Measurements from ENCODE around the gene ZNF385B. TPM values are rescaled to one million over a fixed set of nuclear protein-coding genes. Genes with fewer than 3 reads are reported as not detected.

Gene ZNF385B
- total RNA-seq, 6 experiments from 2014 or later: 0.08 to 0.26 (median 0.22) TPM; not detected in 1

DNA sequence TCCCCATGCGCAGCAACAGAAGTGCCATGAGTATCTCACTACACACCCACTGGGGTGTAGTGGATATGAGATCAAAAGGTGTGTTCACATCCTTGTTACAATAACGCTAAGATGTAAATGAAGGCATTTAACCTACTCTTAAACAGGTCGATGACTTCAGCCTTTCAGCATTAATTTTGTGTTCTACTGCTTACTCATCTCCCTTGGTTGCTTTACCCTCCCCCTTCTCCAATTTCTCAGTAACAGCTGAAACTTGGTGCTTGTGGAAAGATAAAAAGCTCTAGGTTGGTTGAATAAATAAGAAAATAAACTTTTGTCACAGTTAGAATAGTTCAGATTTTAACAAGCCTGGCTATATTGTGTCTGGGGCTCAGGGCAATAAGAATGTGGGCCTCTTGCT, 449.3 kb downstream of the ZNF385B start:
- TF ChIP-seq CTCF (IDR thresholded peaks at IDR 0.05): no peak
- peaks cover 12% of the 10 kb centered on the region for H3K4me1 Mint-ChIP-seq (ENCODE audit: low read depth)
- H3K9me3 Mint-ChIP-seq: no peaks in the 10 kb centered on the region
- no peak overlapping the region for H3K4me3 Mint-ChIP-seq
- no peaks in the 10 kb centered on the region for H3K36me3 Mint-ChIP-seq (ENCODE audit: low read depth)
- H3K27ac Mint-ChIP-seq: no peak overlapping the region
- no peak for DNase-seq
- peaks cover 2% of the 10 kb centered on the region; the same call in 1 of the 2 replicates for H3K27me3 Mint-ChIP-seq (ENCODE audit: insufficient read depth)

DNA sequence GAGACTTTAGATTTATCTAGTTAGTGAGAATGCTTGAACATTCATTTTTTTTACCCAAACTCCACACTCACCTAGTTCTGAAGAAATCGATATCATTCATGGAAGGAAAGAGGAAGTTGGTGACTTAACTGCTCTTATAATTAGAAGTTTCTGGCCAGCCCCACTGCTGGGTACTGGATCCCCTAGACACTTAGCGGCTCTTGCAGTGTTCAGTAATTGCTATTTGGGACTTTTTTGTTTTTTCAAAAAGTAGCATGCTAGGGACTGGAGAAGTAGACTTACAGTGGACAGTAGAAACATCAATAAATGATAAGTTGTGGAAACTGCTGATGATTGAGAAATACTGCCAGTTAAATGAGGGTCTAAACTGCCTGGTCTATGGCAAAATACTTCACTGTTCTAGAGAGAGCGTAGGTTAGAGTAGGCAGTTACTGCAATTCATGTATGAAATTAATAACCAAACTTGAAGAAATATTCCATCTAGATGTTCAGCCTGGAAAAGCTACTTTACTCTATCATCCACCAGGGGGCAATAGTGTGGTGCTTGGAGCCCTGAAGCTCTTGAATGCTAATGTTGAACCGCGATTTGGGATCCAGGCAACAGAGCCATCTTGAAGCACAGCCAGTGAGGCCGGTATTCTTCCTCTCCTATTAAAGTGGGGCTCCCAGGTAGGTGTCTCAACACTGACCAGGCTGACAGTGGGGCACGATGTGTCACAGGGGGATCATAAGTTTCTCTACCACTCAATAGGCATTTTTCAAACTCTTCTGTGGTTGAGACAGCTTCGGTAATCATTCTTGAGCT, 450.7 kb downstream of the ZNF385B start:
- no peaks in the 10 kb centered on the region for H3K36me3 Mint-ChIP-seq (ENCODE audit: low read depth)
- H3K27ac Mint-ChIP-seq: no peak overlapping the region
- H3K4me3 Mint-ChIP-seq: peak overlapping the region; percentile 44; the same call in 1 of the 2 replicates
- no peaks in the 10 kb centered on the region for H3K9me3 Mint-ChIP-seq
- H3K4me1 Mint-ChIP-seq (ENCODE audit: low read depth): peaks cover 12% of the 10 kb centered on the region
- TF ChIP-seq CTCF (IDR thresholded peaks at IDR 0.05): peak; percentile 93
- DNase-seq: peak; percentile 58
- peaks cover 2% of the 10 kb centered on the region; the same call in 1 of the 2 replicates for H3K27me3 Mint-ChIP-seq (ENCODE audit: insufficient read depth)

DNA sequence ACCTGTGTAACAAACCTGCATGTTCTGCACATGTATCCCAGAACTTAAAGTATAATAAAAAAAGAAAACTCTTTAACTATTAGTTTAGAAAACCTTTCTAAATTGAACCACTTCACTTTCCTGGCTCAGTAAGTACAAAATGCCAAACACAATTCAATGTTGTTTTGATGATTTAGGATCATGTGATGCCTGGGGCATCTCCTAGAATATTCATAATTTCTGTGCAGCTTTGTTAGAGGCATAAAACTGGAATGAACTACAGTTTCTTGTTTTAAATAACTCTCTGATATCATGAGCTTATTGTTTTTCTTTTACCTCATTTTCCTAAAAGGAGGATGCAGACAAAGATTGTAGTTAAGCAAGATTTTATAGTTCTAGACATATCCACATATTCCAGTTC, 457.8 kb downstream of the ZNF385B start:
- H3K4me1 Mint-ChIP-seq (ENCODE audit: low read depth): no peaks in the 10 kb centered on the region
- H3K4me3 Mint-ChIP-seq: no peak overlapping the region
- H3K9me3 Mint-ChIP-seq: no peaks in the 10 kb centered on the region

GRCh38 chr2:179393481-179393880, 467.9 kb downstream of the ZNF385B start:
- H3K4me1 Mint-ChIP-seq (ENCODE audit: low read depth): peaks cover 12% of the 10 kb centered on the region
- H3K36me3 Mint-ChIP-seq (ENCODE audit: low read depth): no peaks in the 10 kb centered on the region
- peak; percentile 42 for DNase-seq
- 0 out of 2 replicates have a peak, but pooled peaks cover 2% of the 10 kb centered on the region for H3K27me3 Mint-ChIP-seq (ENCODE audit: insufficient read depth)
- no peak for TF ChIP-seq CTCF (IDR thresholded peaks at IDR 0.05)
- no peak overlapping the region for H3K4me3 Mint-ChIP-seq
- no peaks in the 10 kb centered on the region; the same call in 1 of the 2 replicates for H3K9me3 Mint-ChIP-seq
- no peak overlapping the region for H3K27ac Mint-ChIP-seq

More for the DNA sequence above, 457.8 kb downstream of the ZNF385B start:
- H3K27ac Mint-ChIP-seq: no peak overlapping the region
- DNase-seq: no peak
- H3K27me3 Mint-ChIP-seq (ENCODE audit: insufficient read depth): peaks cover 7% of the 10 kb centered on the region
- no peak for TF ChIP-seq CTCF (IDR thresholded peaks at IDR 0.05)
- H3K36me3 Mint-ChIP-seq (ENCODE audit: low read depth): no peaks in the 10 kb centered on the region

Small RNAs within 50 kb of the gene (microRNA-seq; reads per million reads assigned to microRNA genes)
- not detected for gene MIR1258

Other genes with a start within 250 kb of the ZNF385B start
- 10 to 100 TPM; 15.5 to 19.2 (median 16.8) TPM for gene CWC22, start 145.7 kb upstream of the ZNF385B start, total RNA-seq (2021; fragmentation: NEBNext Ultra II Directional; extraction: Animal tissue kit (Norgen Biotek cat#: 25700))